ENCODE measurements around the gene VANGL2. TPM values are rescaled to one million over a fixed set of nuclear protein-coding genes. Genes with fewer than 3 reads are reported as not detected.

The VANGL2 gene
- polyA plus RNA-seq (2013, experiment 1 of 2): 41.6 TPM
- polyA plus RNA-seq (2013, experiment 2 of 2): 53.8 TPM

GRCh38 chr1:160400223-160400645 lies at the start of gene VANGL2:
Gene VANGL2, plus strand, starts transcription at chr1:160400564. Its CDS starts 15,274 bp downstream, at chr1:160415838.
- under 1% methylated on average over 16 of the region's 34 CpGs for WGBS
- Histone ChIP-seq H3K27ac (ENCODE audit: low read depth, low read length) (peak within 1 kb of the TSS; percentile 90), H3K36me3 (ENCODE audit: insufficient read depth, low read length) (no peaks in the 10 kb centered on the region), H3K4me1 (ENCODE audit: insufficient read depth, low read length) (peaks cover 47% of the 10 kb centered on the region), H3K27me3 (ENCODE audit: insufficient read depth, low read length) (no peaks in the 10 kb centered on the region), H3K4me3 (ENCODE audit: low read length) (peak within 1 kb of the TSS; percentile 95), H3K9me3 (ENCODE audit: insufficient read depth, low read depth, low read length) (no peaks in the 10 kb centered on the region), H3K9ac (ENCODE audit: low read depth, low read length) (peak within 1 kb of the TSS; percentile 88)

- peaks cover 97% of the 10 kb centered on the region for H3K36me3 ChIP-seq (ENCODE audit: insufficient read depth, low read length)
- no peaks in the 10 kb centered on the region for H3K9me3 ChIP-seq (ENCODE audit: insufficient read depth, low read depth, low read length)
- WGBS: 93% methylated on average over 4 of the region's 4 CpGs
- H3K4me1 ChIP-seq (ENCODE audit: insufficient read depth, low read length): no peaks in the 10 kb centered on the region
- no peak overlapping the region for H3K4me3 ChIP-seq (ENCODE audit: low read length)
- no peaks in the 10 kb centered on the region for H3K27me3 ChIP-seq (ENCODE audit: insufficient read depth, low read length)
- H3K27ac ChIP-seq (ENCODE audit: low read depth, low read length): no peak overlapping the region
- no peak overlapping the region for H3K9ac ChIP-seq (ENCODE audit: low read depth, low read length)
These were observed 48.7 kb upstream of the VANGL2 start for GRCh38 chr1:160351629-160352028.

- Histone ChIP-seq H3K4me3 (ENCODE audit: low read length) (no peak overlapping the region), H3K4me1 (ENCODE audit: insufficient read depth, low read length) (no peaks in the 10 kb centered on the region), H3K27me3 (ENCODE audit: insufficient read depth, low read length) (no peaks in the 10 kb centered on the region), H3K9ac (ENCODE audit: low read depth, low read length) (no peak overlapping the region), H3K36me3 (ENCODE audit: insufficient read depth, low read length) (peaks cover 98% of the 10 kb centered on the region), H3K27ac (ENCODE audit: low read depth, low read length) (no peak overlapping the region), H3K9me3 (ENCODE audit: insufficient read depth, low read depth, low read length) (no peaks in the 10 kb centered on the region)
- WGBS: 95% methylated on average over 8 of the region's 8 CpGs
These were observed 47.8 kb upstream of the VANGL2 start for GRCh38 chr1:160352555-160352954.

GRCh38 chr1:160353223-160353622 lies 47.1 kb upstream of the VANGL2 start:
- WGBS: 95% methylated on average over 2 of the region's 2 CpGs
- Histone ChIP-seq H3K27ac (ENCODE audit: low read depth, low read length) (no peak overlapping the region), H3K4me3 (ENCODE audit: low read length) (no peak overlapping the region), H3K9me3 (ENCODE audit: insufficient read depth, low read depth, low read length) (no peaks in the 10 kb centered on the region), H3K9ac (ENCODE audit: low read depth, low read length) (no peak overlapping the region), H3K36me3 (ENCODE audit: insufficient read depth, low read length) (peaks cover 99% of the 10 kb centered on the region), H3K4me1 (ENCODE audit: insufficient read depth, low read length) (no peaks in the 10 kb centered on the region), H3K27me3 (ENCODE audit: insufficient read depth, low read length) (no peaks in the 10 kb centered on the region)

GRCh38 chr1:160354388-160354985 lies 45.9 kb upstream of the VANGL2 start:
- Histone ChIP-seq H3K4me1 (ENCODE audit: insufficient read depth, low read length) (no peaks in the 10 kb centered on the region), H3K36me3 (ENCODE audit: insufficient read depth, low read length) (peaks cover 96% of the 10 kb centered on the region), H3K27me3 (ENCODE audit: insufficient read depth, low read length) (no peaks in the 10 kb centered on the region), H3K9me3 (ENCODE audit: insufficient read depth, low read depth, low read length) (no peaks in the 10 kb centered on the region), H3K27ac (ENCODE audit: low read depth, low read length) (no peak overlapping the region), H3K9ac (ENCODE audit: low read depth, low read length) (no peak overlapping the region), H3K4me3 (ENCODE audit: low read length) (no peak overlapping the region)
- WGBS: 75% methylated on average over 5 of the region's 5 CpGs

- Histone ChIP-seq H3K4me1 (ENCODE audit: insufficient read depth, low read length) (peaks cover 9% of the 10 kb centered on the region), H3K9ac (ENCODE audit: low read depth, low read length) (no peak overlapping the region), H3K36me3 (ENCODE audit: insufficient read depth, low read length) (peaks cover 83% of the 10 kb centered on the region), H3K27me3 (ENCODE audit: insufficient read depth, low read length) (no peaks in the 10 kb centered on the region), H3K27ac (ENCODE audit: low read depth, low read length) (no peak overlapping the region), H3K4me3 (ENCODE audit: low read length) (no peak overlapping the region), H3K9me3 (ENCODE audit: insufficient read depth, low read depth, low read length) (no peaks in the 10 kb centered on the region)
- WGBS: 92% methylated on average over 7 of the region's 7 CpGs
These were observed 42.9 kb upstream of the VANGL2 start for GRCh38 chr1:160357286-160358002.

- Histone ChIP-seq H3K36me3 (ENCODE audit: insufficient read depth, low read length) (peaks cover 77% of the 10 kb centered on the region), H3K4me3 (ENCODE audit: low read length) (no peak overlapping the region), H3K9ac (ENCODE audit: low read depth, low read length) (no peak overlapping the region), H3K27me3 (ENCODE audit: insufficient read depth, low read length) (no peaks in the 10 kb centered on the region), H3K27ac (ENCODE audit: low read depth, low read length) (no peak overlapping the region), H3K9me3 (ENCODE audit: insufficient read depth, low read depth, low read length) (no peaks in the 10 kb centered on the region), H3K4me1 (ENCODE audit: insufficient read depth, low read length) (peaks cover 16% of the 10 kb centered on the region)
- 95% methylated on average over 4 of the region's 4 CpGs for WGBS
These were observed 42.3 kb upstream of the VANGL2 start for GRCh38 chr1:160358073-160358472.

- Histone ChIP-seq H3K4me1 (ENCODE audit: insufficient read depth, low read length) (peaks cover 20% of the 10 kb centered on the region), H3K27me3 (ENCODE audit: insufficient read depth, low read length) (no peaks in the 10 kb centered on the region), H3K4me3 (ENCODE audit: low read length) (no peak overlapping the region), H3K36me3 (ENCODE audit: insufficient read depth, low read length) (peaks cover 62% of the 10 kb centered on the region), H3K9me3 (ENCODE audit: insufficient read depth, low read depth, low read length) (no peaks in the 10 kb centered on the region), H3K9ac (ENCODE audit: low read depth, low read length) (no peak overlapping the region; the same call in 1 of the 2 replicates), H3K27ac (ENCODE audit: low read depth, low read length) (no peak overlapping the region)
- 93% methylated on average over 9 of the region's 9 CpGs for WGBS
These were observed 40.7 kb upstream of the VANGL2 start for GRCh38 chr1:160359559-160360226.

- Histone ChIP-seq H3K9me3 (ENCODE audit: insufficient read depth, low read depth, low read length) (no peaks in the 10 kb centered on the region), H3K4me1 (ENCODE audit: insufficient read depth, low read length) (peaks cover 20% of the 10 kb centered on the region), H3K27ac (ENCODE audit: low read depth, low read length) (no peak overlapping the region), H3K36me3 (ENCODE audit: insufficient read depth, low read length) (peaks cover 56% of the 10 kb centered on the region), H3K4me3 (ENCODE audit: low read length) (no peak overlapping the region), H3K9ac (ENCODE audit: low read depth, low read length) (no peak overlapping the region; the same call in 1 of the 2 replicates), H3K27me3 (ENCODE audit: insufficient read depth, low read length) (no peaks in the 10 kb centered on the region)
- 93% methylated on average over 8 of the region's 8 CpGs for WGBS
These were observed 40.1 kb upstream of the VANGL2 start for GRCh38 chr1:160360227-160360695.

- Histone ChIP-seq H3K36me3 (ENCODE audit: insufficient read depth, low read length) (peaks cover 47% of the 10 kb centered on the region), H3K9me3 (ENCODE audit: insufficient read depth, low read depth, low read length) (no peaks in the 10 kb centered on the region), H3K9ac (ENCODE audit: low read depth, low read length) (no peak overlapping the region), H3K27ac (ENCODE audit: low read depth, low read length) (no peak overlapping the region), H3K4me1 (ENCODE audit: insufficient read depth, low read length) (peaks cover 20% of the 10 kb centered on the region), H3K27me3 (ENCODE audit: insufficient read depth, low read length) (no peaks in the 10 kb centered on the region), H3K4me3 (ENCODE audit: low read length) (no peak overlapping the region)
- WGBS: 92% methylated on average over 2 of the region's 2 CpGs
These were observed 39.2 kb upstream of the VANGL2 start for GRCh38 chr1:160361199-160361598.

- Histone ChIP-seq H3K27me3 (ENCODE audit: insufficient read depth, low read length) (no peaks in the 10 kb centered on the region), H3K4me1 (ENCODE audit: insufficient read depth, low read length) (peaks cover 20% of the 10 kb centered on the region), H3K27ac (ENCODE audit: low read depth, low read length) (peak overlapping the region; percentile 29), H3K9me3 (ENCODE audit: insufficient read depth, low read depth, low read length) (no peaks in the 10 kb centered on the region), H3K9ac (ENCODE audit: low read depth, low read length) (peak overlapping the region; percentile 40), H3K4me3 (ENCODE audit: low read length) (no peak overlapping the region), H3K36me3 (ENCODE audit: insufficient read depth, low read length) (peaks cover 41% of the 10 kb centered on the region)
- 80% methylated on average over 4 of the region's 4 CpGs for WGBS
These were observed 38.6 kb upstream of the VANGL2 start for GRCh38 chr1:160361814-160362167.

Measured in HUES64 (cell line).